Prostate gland (tissue), 2 donors: Measurements from ENCODE around the gene B3GNT9.
A peak's percentile ranks its signal among the peaks of the same experiment; 100 is the strongest.

Source experiments
- CTCF ChIP-seq, 4 experiments: fragments of 200-600 bp in 2 of 4; fragments of 450-650 bp in 2 of 4; sonication (generic) in 2 of 4; IDR thresholded peaks; 1 replicate in 3 of 4; 2 replicates in 1 of 4; pipeline ENCODE4 v1.5.1; 2016 to 2019; ENCODE audit warnings: antibody characterized with exemption in 4 of 4, mild to moderate bottlenecking in 2 of 4, moderate library complexity in 2 of 4
- POLR2AphosphoS5 ChIP-seq: sonication (generic); formaldehyde crosslinking; IDR thresholded peaks from one replicate; pipeline ENCODE4 v1.6.1; 2017; ENCODE audit warnings: antibody characterized with exemption

- TF ChIP-seq POLR2AphosphoS5 = peak; percentile 16
- TF ChIP-seq CTCF (IDR thresholded peaks at IDR 0.05) = no peak
Observed at GRCh38 chr16:67105881-67106280, 44.9 kb downstream of the B3GNT9 start.
